GM15510 (cell line): ENCODE data around the gene ADD3.

Experiments
- POLR2A ChIP-seq: IDR thresholded peaks from 3 replicates; pipeline ENCODE4 v1.6.1; 2011; ENCODE audit warnings: borderline replicate concordance; ENCODE audit not compliant: insufficient read length; ENCODE audit errors: extremely low read depth

The ADD3 gene

DNA sequence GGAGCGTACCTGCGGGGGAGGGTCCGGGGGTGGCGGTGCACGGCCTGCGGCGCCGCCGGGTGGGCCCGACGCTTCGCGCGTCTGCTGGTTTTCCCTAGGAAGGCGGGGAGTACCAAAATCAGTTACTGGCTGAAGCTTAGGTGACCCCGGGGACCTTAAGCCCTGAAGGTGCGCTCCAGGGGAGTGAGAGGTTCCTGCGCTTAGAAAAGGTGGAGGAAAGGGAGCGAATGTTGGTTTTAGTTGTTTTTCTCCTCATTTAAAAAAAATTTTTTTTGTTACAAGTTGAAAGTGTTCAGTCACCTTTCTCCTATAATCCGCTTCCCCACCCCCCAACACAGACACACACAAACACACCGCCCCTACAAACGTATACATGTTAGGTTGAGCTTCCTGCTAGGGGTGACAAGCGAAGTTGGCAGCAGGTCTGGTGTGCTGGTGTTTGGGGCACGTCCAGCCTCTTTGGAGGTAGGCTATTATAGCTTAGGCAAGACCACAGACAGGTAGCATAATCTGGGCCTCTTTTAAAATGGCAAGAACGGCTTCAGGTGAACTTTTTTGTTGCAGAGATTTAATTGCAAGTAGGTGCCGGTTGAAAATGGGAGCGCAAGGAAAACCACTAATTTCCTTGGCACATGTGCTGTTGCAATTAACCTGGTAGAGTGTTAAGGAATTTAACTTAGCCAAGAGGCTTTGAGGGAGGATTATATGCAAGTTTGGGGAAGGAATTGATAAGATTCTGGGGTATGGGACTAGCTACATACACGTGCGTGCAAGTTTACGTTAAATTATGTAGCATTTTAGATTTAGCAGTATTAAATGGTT is 945 bp downstream of the ADD3 start:
- TF ChIP-seq POLR2A, result no peak

GRCh38 chr10:110009736-110010475 is 2.1 kb downstream of the ADD3 start:
- TF ChIP-seq POLR2A, result no peak

GRCh38 chr10:110010486-110011378 is 2.9 kb downstream of the ADD3 start:
- no peak for TF ChIP-seq POLR2A

GRCh38 chr10:110011681-110012080 is 3.9 kb downstream of the ADD3 start:
- no peak for TF ChIP-seq POLR2A

GRCh38 chr10:110013630-110014293 is 6.0 kb downstream of the ADD3 start:
- TF ChIP-seq POLR2A, result no peak

DNA sequence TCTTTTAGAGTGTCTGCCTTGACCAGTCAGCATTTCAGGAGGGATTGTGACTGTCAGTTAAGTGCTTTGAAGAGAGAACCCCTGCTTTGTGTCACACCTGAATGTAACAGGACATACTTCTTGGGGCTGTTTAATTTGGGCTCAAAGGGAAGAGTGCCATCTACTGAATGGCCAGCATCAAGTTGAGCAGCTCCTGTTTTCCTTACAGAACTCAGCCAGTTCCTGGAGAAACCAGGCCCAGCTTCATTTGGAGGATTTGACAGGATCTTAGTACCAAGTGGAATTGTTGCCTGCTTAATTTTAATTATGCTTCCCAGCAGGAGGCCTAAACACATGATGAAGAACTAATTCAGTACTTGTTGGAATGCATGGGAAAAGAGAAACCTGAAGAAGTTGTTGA is 8.3 kb downstream of the ADD3 start:
- no peak for TF ChIP-seq POLR2A

- no peak for TF ChIP-seq POLR2A
Measured at GRCh38 chr10:110017052-110017451, 9.3 kb downstream of the ADD3 start.

GRCh38 chr10:110017907-110018306 is 10.1 kb downstream of the ADD3 start:
- TF ChIP-seq POLR2A, result no peak

DNA sequence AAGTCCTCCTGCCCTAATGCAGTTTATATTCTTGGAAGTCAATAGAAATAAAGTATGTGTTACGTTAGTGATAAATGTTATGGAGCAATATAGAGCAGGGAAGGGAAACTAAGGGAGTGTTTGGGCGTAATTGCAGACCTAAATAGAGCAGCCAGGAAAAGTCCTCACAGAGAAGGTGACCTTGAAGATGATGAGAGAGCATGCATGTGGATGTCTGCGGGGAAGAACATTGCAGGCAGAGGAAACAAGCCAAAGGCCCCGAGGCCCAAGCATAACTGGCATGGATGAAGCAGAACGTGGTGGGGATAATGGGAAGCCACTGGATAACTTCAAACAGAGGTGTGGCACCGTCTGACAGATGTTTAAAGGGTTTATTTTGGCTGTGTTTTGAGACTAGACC is 12.5 kb downstream of the ADD3 start:
- no peak for TF ChIP-seq POLR2A

DNA sequence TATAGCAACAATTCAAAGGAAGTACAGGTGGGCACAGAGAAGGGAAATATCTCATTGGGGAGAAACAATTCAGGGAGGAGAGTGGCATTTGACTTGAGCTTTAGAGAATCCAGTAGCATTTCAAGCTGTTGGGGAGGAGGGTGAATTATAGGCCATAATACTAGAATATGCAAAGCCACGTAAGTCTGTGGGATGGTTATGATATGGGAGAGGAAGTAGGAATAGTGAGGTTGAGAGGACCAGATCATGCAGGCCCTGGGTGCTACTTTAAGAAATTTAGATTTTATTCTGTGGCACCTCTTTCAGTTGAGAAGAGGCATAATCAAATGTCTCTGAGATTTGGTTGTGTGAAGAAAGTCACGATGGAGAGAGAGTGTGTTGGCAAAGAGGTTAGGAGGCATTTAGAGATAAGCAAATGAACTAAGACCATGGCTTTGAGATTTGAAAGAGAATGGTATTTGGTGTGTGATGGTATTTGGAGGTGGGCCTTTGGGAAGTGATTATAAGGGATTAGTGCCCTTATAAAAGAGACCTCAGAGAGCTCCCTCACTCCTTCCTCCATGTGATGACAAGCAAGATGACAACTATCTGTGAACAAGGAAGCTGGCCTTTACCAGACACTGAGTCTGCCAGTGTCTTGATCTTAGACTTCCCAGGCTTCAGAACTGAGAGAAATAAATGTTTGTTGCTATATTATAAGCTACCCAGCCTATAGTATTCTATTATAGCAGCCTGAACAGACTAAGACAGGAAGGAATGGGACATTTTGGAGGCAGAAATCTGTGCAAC is 15.1 kb downstream of the ADD3 start:
- no peak for TF ChIP-seq POLR2A

- TF ChIP-seq POLR2A, result no peak
Measured at GRCh38 chr10:110023785-110024465, 16.1 kb downstream of the ADD3 start.

DNA sequence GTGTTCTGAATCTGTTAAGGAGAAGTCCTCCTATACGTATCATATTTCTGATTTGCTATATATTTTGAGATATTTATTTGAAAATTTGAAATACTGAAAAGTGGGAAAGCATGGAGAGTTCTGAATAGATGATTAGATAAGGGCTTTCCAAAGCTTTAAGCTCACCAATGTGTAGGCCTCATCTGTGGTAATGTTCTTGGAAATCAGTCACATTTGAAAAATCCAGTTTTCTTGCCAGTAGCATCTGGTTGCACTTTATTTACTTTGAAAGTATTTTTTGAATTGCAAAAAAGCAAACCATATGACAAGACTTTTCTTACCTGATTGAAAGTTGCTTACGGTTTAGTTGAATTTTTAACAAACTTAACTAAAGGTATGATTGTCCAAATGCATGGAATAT is 21.7 kb downstream of the ADD3 start:
- TF ChIP-seq POLR2A, result no peak
